Endothelial cell of umbilical vein (primary cell): ENCODE data around the gene ATP2B2.

Experiments used
- EZH2 ChIP-seq: IDR thresholded peaks from 2 replicates; pipeline ENCODE4 v1.6.1; 2012; ENCODE audit warnings: borderline replicate concordance, low read depth, mild to moderate bottlenecking, moderate library complexity, low read length, inconsistent platforms; ENCODE audit not compliant: severe bottlenecking
- TF ChIP-seq, protein P1 (sequence below), 2 donors: IDR thresholded peaks; 1 replicate in 1 of 2; 2 replicates in 1 of 2; pipeline ENCODE4 v1.5.1; 2011; ENCODE audit warnings: low read length in 2 of 2, mild to moderate bottlenecking in 2 of 2, moderate library complexity in 2 of 2, control low read depth in 1 of 2, inconsistent platforms in 1 of 2, low read depth in 1 of 2; ENCODE audit not compliant: insufficient read depth in 1 of 2; ENCODE audit errors: extremely low read depth in 1 of 2

- TF ChIP-seq, protein P1, sequence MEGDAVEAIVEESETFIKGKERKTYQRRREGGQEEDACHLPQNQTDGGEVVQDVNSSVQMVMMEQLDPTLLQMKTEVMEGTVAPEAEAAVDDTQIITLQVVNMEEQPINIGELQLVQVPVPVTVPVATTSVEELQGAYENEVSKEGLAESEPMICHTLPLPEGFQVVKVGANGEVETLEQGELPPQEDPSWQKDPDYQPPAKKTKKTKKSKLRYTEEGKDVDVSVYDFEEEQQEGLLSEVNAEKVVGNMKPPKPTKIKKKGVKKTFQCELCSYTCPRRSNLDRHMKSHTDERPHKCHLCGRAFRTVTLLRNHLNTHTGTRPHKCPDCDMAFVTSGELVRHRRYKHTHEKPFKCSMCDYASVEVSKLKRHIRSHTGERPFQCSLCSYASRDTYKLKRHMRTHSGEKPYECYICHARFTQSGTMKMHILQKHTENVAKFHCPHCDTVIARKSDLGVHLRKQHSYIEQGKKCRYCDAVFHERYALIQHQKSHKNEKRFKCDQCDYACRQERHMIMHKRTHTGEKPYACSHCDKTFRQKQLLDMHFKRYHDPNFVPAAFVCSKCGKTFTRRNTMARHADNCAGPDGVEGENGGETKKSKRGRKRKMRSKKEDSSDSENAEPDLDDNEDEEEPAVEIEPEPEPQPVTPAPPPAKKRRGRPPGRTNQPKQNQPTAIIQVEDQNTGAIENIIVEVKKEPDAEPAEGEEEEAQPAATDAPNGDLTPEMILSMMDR (IDR thresholded peaks at IDR 0.05; ENCODE audit: extremely low read depth in 1 of 2, insufficient read depth in 1 of 2, low read depth in 1 of 2, low read length in 2 of 2): no peak
- TF ChIP-seq EZH2: no peak
Measured at GRCh38 chr3:10348404-10348721, 157.0 kb downstream of the ATP2B2 start.
